Peyer's patch (tissue), 4 donors: ENCODE measurements around the gene FLNA.

Source experiments
- CTCF ChIP-seq, 6 experiments: fragments of 450-650 bp in 4 of 6; fragments of 200-600 bp in 2 of 6; sonication (generic) in 1 of 6; IDR thresholded peaks; one replicate each; pipeline ENCODE4 v1.5.1; 2017 to 2019; ENCODE audit warnings: antibody characterized with exemption in 6 of 6, mild to moderate bottlenecking in 3 of 6, moderate library complexity in 1 of 6
- POLR2A ChIP-seq, 2 donors: fragments of 450-650 bp; IDR thresholded peaks; one replicate each; pipeline ENCODE4 v1.5.1; 2017; ENCODE audit warnings: antibody characterized with exemption in 2 of 2, mild to moderate bottlenecking in 2 of 2, moderate library complexity in 2 of 2

GRCh38 chrX:154379569-154379951, 5.1 kb upstream of the FLNA start:
- no peak for TF ChIP-seq POLR2A (IDR thresholded peaks at IDR 0.05)
- no peak for TF ChIP-seq CTCF (IDR thresholded peaks at IDR 0.05)
